ENCODE results near the gene TPH2. TPM values are rescaled to one million over a fixed set of nuclear protein-coding genes. Genes with fewer than 3 reads are reported as not detected.
A peak's percentile ranks its signal among the peaks of the same experiment; 100 is the strongest.

The TPH2 gene
- total RNA-seq, 1 experiment from 2014 or later: 0.66 TPM

- Mint-ChIP-seq H3K4me1 (peaks cover 72 to 84% of the 10 kb centered on the region in 2 experiments), H3K27ac (peak overlapping the region; percentile 98 to 100 (median 99)), H3K36me3 (ENCODE audit: insufficient read depth in 1 of 3, low read depth in 3 of 3) (no peaks in the 10 kb centered on the region), H3K4me3 (peak overlapping the region; percentile 32 to 71), H3K27me3 (ENCODE audit: low read depth) (no peaks in the 10 kb centered on the region), H3K9me3 (no peaks in the 10 kb centered on the region)
- peak overlapping the region; percentile 69 for H4K91ac ChIP-seq (ENCODE audit: insufficient read length, low read depth, low read length)
- no peak overlapping the region for H3K9ac ChIP-seq (ENCODE audit: extremely low read depth, insufficient read length, low read length)
- peak overlapping the region; percentile 92 for H2BK20ac ChIP-seq (ENCODE audit: low read depth, low read length, poor library complexity, severe bottlenecking)
- no peak overlapping the region for H3K23ac ChIP-seq (ENCODE audit: insufficient read length, low read depth, low read length)
- H2BK12ac ChIP-seq (ENCODE audit: insufficient read length, low read depth, low read length): peak overlapping the region; percentile 85
- peak overlapping the region; percentile 92 for H2BK5ac ChIP-seq (ENCODE audit: insufficient read length, low read length)
- no peak for TF ChIP-seq CTCF (conservative IDR thresholded peaks at IDR 0.05)
- no peak overlapping the region for H3K56ac ChIP-seq (ENCODE audit: insufficient read length, low read depth, low read length)
- peak overlapping the region; percentile 100 for H3K27ac ChIP-seq (ENCODE audit: insufficient read length, low read depth, low read length)
- H4K8ac ChIP-seq (replicated peaks; ENCODE audit: insufficient read length, low read depth, low read length): peak overlapping the region; percentile 29
- peaks cover 28% of the 10 kb centered on the region for H3K4me1 ChIP-seq (ENCODE audit: insufficient read depth, low read length)
- no peaks in the 10 kb centered on the region for H4K20me1 ChIP-seq (ENCODE audit: control insufficient read depth, insufficient read depth, insufficient read length)
- peak; percentile 67 for DNase-seq
- WGBS (ENCODE audit: extremely low coverage, insufficient read length, low lambda C conversion rate): no CpG with 5 or more reads among the region's 3 CpGs
- H3K14ac ChIP-seq (ENCODE audit: insufficient read depth, low read length): peak overlapping the region; percentile 91
- H2BK120ac ChIP-seq (ENCODE audit: low read depth, low read length, poor library complexity, severe bottlenecking): peak overlapping the region; percentile 27
- no peaks in the 10 kb centered on the region for H3K27me3 ChIP-seq (ENCODE audit: insufficient read depth, low read length)
- H3K79me2 ChIP-seq (ENCODE audit: insufficient read depth, low read length): no peaks in the 10 kb centered on the region
- peak overlapping the region; percentile 98 for H3K18ac ChIP-seq (ENCODE audit: insufficient read length, low read depth, low read length)
- no peaks in the 10 kb centered on the region for H3K79me1 ChIP-seq (ENCODE audit: insufficient read depth, low read depth, low read length, poor library complexity, severe bottlenecking)
- H2AFZ ChIP-seq (ENCODE audit: low read length): no peak overlapping the region
- peak overlapping the region; percentile 65 for H4K5ac ChIP-seq (ENCODE audit: insufficient read length, low read depth, low read length)
- peak overlapping the region; percentile 9 for H3K4me2 ChIP-seq (ENCODE audit: insufficient read depth, insufficient read length, low read length)
- H3K23me2 ChIP-seq (ENCODE audit: insufficient read length, low read depth, low read length, poor library complexity, severe bottlenecking): no peaks in the 10 kb centered on the region
- peak overlapping the region; percentile 93 for H3T11ph ChIP-seq (ENCODE audit: low read length)
- no peaks in the 10 kb centered on the region for H3K9me3 ChIP-seq (ENCODE audit: control insufficient read depth, low read depth, low read length)
- H3K4ac ChIP-seq (ENCODE audit: low read depth, low read length): peak overlapping the region; percentile 20; the same call in 1 of the 2 replicates
- H2AK5ac ChIP-seq (ENCODE audit: insufficient read length, low read length): peak overlapping the region; percentile 43
- H2BK15ac ChIP-seq (ENCODE audit: low read depth, low read length): no peak overlapping the region
These were observed 9.7 kb downstream of the TPH2 start for GRCh38 chr12:71948390-71948789.

Measured in H9 (cell line).